Stimulated activated CD4-positive, alpha-beta T cell treated with anti-CD3 and anti-CD28 coated beads, Interleukin-12 subunit alpha, Interleukin-12 subunit beta, amount 100 ng/mL, for 48 hours (primary cell): Measurements from ENCODE around the gene RSKR.
A peak's percentile ranks its signal among the peaks of the same experiment; 100 is the strongest.
"Not testable (repeated sequence)": the region's sequence is repeated elsewhere in the genome, so short reads cannot be mapped to it uniquely, and the experiment has no call there.

ENCODE experiments used
- DNase-seq, 3 donors: peaks; one replicate each; pipeline ENCODE4 v3.0.0-alpha.2; 2020; ENCODE audit warnings: low read depth in 2 of 3, low spot score in 1 of 3

RSKR gene

GRCh38 chr17:28624148-28624547 is 10.2 kb upstream of the RSKR start:
- no peak for DNase-seq

GRCh38 chr17:28623696-28624095 is 9.7 kb upstream of the RSKR start:
- DNase-seq: no peak

DNA sequence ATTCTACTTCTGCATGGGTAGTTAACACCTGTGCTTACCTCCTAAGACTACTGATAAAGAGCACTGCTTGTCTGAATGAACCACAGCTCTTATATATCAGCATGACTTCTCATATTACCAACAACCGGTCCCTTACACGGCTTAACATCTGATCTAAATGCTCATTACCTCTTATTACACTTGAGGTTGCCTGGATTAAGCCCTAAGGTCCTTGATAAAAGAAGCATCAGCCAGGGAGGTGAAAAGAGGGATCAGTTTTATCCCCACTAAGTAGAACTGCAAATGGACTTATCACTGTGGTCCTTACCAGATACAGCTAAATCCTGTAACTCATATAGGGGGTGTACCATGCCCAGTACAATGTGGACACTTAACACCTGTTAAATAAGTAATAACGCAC is 8.2 kb upstream of the RSKR start:
- DNase-seq: no peak

- DNase-seq: no peak
These were observed 6.0 kb upstream of the RSKR start for GRCh38 chr17:28620010-28620409.

GRCh38 chr17:28618464-28618863 is 4.5 kb upstream of the RSKR start:
- DNase-seq: no peak

DNA sequence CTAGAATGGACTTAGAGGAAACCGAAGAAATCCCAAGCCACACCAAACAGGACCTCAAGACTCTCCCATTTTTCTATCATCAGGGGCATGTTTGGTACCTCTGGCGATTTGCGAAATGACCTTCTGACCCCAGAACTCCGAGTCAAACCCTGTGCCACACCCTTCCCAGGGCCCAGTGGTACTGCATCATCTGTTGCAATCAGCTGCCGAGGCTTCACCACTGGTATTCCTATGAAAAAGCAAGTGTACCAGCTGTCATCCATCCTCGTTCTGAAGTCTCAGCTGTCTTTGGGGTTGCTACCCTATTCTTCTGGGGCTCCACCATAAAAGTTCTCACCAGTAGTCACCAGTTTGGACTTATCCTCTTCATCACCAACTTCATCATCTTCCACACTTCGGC is 2.3 kb upstream of the RSKR start:
- DNase-seq: no peak

DNA sequence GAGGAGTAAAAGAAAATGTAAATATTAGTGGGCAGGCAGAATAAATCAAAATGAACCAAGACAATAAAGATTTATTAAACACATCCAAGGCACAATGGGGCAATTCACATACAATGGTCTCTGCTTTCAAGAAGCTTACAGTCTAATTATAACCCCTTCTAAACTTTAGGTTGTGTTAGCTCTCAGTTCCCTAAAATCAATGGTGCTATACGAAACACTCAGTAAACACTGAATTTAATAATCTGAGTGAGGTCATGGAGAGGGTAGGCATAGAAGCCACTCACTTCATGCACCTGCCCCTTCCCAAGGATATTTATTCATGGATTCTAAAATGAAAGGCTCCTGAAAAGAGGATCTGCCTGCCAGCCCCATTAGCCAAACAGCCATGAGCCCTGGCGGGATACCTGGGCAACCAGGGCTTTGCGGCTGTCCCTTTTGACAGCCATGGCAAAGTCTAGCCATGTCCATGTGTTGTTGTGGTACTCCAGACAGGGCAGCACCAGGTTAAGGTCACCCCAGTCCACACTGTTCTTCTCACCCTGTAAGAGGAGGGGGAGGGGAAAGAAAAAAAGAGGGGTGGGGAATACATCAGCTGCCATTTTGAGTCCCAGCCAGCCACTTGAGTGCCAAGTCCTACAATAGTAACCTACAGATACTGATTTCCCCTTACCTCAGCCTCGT is 1.4 kb upstream of the RSKR start:
- DNase-seq: no peak

- peak in 1 of 3 donors; percentile 12 for DNase-seq
These were observed 781 bp downstream of the RSKR start for GRCh38 chr17:28612936-28613872.

- no peak for DNase-seq
These were observed 1.5 kb downstream of the RSKR start for GRCh38 chr17:28612531-28612930.

DNA sequence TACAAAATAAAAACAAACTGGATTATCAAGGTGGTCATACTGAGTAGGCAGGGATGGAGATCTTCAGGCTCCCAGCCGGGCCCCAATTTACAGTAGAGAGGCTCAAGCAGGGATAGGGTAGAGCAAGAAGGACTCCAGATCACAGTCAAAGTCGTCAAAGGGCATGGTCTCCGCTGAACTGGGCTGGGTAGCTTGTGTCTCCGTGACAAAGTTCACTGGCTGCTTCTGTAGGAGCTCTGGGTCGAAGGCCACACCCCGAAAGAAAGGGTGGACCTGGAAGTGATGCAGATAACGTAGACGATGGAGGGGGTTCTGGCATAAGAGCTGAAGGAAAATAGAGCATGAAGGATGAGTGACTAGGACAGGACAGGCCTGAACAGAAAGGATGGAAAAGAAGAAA is 3.6 kb downstream of the RSKR start:
- no peak for DNase-seq

- DNase-seq: not testable (repeated sequence)
These were observed 10.0 kb downstream of the RSKR start for GRCh38 chr17:28604031-28604430.

- DNase-seq: peak; percentile 56 to 62 (median 61)
These were observed 14.4 kb downstream of the RSKR start for GRCh38 chr17:28599311-28600184.

DNA sequence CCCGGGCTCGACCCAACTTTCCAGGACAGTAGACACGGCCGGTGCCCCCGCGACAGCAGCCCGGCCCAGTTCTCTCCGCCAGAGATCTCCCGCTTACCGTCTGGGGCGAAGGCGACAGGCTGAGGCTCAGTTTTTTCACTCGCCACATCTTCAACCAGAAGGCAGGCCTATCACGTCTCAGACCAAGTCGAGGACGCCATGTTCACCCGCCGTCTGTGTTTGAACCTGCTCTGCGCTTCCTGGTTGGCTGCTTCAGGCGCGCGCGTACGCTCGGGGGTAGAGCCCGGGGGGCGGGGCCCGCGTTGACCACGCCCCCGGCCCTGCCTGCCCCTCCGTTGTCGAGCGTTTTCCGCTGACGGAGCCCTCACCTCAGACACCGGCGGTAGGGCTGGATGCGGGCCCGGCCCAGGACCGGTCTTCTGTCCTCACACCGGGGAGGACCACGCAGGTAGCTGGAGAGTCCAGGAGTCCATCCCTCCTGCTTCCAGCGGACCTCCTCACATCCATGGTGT is 15.1 kb downstream of the RSKR start, which contains the start of gene SPAG5:
Gene SPAG5, minus strand, starts transcription at position 227 of the 512 bp plus-strand sequence. Its CDS starts 79 bp downstream, at position 148.
- DNase-seq: peak; percentile 89 to 91 (median 90)

DNA sequence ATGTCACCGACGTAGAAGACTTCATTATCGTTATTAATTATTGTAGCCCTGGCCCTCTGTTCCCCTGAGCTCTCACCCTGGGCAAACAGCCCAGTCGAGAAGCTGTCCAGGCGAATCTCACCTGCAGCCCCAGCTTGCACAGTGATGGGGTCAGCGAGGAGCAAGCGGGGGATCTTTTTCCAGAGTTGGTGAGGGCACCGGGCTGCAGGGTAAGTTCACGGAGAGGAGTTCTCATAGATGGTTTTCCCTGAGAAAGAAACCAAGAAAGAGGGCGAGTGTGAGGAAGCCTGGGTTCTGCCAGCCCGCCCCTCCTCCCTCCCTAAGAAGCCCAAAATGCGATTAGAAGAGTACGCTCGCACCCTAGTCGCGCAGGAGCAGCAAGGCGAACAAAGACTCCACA is 15.6 kb downstream of the RSKR start:
- DNase-seq: no peak

GRCh38 chr17:28597606-28598383 is 16.2 kb downstream of the RSKR start:
- DNase-seq: no peak

GRCh38 chr17:28592260-28592659 is 21.7 kb downstream of the RSKR start:
- no peak for DNase-seq

DNA sequence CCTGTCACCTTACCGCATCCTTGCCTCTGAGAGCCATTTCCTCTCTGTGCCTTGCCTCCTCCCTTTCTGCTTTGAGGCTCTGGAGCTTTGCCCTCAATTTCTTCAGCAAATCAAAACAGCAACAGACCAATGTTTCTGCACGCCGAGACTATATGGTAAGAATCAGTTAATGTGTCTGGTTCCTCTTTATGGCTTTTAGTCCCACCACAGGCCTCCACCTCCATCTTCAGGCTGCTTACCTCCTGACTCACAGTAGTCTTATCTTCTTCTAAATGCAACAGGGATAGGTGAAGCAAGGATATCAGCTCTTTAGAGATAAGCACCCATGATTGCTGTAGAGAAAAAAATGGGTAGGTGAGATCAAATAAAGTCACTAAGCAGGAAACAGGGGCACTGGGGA is 28.1 kb downstream of the RSKR start:
- DNase-seq: no peak

DNA sequence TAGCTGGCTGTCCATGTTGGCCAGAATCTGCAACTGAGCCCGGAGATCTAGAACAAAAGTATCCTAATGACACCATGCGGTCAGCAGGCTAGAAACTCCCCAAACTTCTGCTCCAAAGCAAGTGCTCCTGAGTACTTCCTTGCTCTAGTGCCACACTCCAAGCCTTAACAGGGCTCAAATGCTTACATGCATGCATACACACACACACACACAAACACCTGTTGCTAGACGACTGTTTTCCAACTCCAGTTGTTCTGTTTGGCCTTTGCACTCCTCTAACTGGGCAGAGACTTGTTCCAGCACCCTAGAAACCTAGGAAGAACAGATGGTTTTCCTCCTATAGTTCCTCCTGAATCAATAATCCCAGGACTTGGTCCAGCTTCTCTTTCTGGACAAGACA is 29.6 kb downstream of the RSKR start:
- no peak for DNase-seq

GRCh38 chr17:28582513-28582912 is 31.5 kb downstream of the RSKR start:
- DNase-seq: no peak

- no peak for DNase-seq
These were observed 33.0 kb downstream of the RSKR start for GRCh38 chr17:28580959-28581358.
